Stimulated activated CD8-positive, alpha-beta memory T cell treated with anti-CD3 and anti-CD28 coated beads, Interleukin-2, amount 100 ng/mL, for 1 hour (primary cell): ENCODE data around the gene MRPS16.
"Not testable (repeated sequence)": the region's sequence is repeated elsewhere in the genome, so short reads cannot be mapped to it uniquely, and the experiment has no call there.

Source experiments
- DNase-seq, 2 donors: peaks; one replicate each; pipeline ENCODE4 v3.0.0-alpha.2; 2020; ENCODE audit warnings: low read depth in 2 of 2

Gene MRPS16

DNA sequence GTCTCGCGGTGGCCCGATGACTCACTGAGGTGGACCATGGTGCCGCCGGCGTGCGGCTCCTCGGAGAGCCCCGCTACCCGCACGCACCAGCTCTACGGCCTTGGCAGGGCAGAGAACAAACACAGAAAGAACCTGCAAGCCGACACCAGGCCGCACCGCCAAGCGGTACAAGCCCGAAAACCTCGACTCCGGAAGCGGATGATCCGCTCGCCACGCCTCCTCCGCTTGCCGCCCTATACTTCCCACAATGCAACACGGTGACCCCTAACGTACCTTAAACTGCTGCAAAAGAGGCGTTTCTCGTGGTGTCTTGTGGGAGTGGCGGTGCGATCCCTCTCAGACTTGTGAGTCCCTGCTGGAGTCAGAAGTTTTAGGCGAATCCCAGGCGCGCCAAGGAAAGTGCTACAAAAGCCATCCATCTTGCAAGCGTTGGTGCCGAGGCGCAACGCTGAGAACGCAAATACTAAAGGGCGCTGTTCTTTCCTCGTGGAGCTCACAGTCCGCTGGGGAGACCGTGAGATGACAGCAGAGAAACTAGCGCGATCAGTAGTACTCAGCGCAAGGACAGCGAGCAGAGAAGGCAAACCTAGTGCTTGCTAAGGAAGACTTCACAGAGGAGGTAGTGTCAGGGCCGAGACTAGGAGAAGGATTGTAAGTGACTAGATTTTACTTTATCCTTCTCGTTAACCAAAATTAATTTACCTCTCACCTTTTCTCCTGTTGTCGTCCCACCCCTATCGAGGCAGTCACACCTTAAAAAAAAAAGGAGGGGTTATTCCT lies at the start of gene MRPS16:
TSS of gene MRPS16 (minus strand) at position 200 of the 780 bp plus-strand sequence. CDS start at position 38, 162 bp downstream.
- DNase-seq = peak; percentile 81 to 84

DNA sequence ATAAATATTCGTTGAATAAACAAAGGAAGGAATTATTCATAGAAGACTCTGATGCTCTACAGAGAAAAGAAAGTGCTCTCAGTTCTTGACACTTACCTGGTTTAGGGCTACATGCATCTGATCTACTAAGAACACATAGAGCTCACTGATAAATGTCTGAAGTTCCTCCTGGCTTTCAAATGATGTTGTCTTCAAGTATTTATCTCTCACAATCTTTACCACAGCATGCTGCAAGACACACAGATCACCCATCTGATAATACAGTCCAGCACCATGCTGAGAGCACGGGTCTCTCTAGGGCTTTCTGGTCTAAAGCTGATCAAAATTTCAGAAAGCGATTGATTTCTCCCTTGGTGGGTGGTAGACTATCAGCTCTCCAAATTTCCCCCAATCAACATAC lies 44.5 kb upstream of the MRPS16 start:
- no peak for DNase-seq

DNA sequence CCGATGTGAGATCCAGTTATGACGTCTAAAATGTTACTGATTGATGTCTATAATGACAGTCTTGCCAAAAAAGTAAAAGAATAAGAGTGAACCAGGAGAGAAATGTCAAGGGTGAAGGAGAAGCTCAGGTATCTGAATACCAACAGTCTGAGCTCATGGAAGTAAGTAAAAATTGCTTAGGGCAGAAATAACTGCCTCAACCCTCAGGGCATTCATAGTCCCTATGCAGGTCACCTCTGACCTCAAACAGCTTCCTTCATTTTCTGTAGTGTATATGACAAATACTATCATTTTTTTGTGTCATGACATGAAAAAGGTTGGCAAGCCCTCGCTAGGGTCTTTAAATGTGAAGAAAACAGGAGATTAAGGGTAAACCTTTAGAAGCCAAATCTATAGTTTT lies 41.0 kb upstream of the MRPS16 start:
- DNase-seq = no peak

DNA sequence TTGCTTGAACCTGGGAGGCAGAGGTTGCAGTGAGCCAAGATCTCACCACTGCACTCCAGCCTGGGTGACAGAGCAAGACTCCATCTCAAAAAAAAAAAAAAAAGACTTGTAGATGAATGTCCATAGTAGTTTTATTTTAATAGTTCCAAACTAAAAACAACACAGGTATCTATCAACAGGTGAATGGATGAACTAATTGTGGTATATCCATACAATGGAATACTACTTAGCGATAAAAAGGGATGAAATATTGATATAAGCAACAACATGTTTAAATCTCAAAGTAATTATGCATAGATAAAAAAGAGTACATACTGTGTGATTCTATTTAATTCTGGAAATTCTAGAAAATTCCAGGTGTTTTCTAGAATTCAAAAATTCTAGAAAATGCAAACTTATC lies 37.5 kb upstream of the MRPS16 start:
- DNase-seq = no peak

GRCh38 chr10:73287441-73287840 lies 35.0 kb upstream of the MRPS16 start:
- DNase-seq = no peak

DNA sequence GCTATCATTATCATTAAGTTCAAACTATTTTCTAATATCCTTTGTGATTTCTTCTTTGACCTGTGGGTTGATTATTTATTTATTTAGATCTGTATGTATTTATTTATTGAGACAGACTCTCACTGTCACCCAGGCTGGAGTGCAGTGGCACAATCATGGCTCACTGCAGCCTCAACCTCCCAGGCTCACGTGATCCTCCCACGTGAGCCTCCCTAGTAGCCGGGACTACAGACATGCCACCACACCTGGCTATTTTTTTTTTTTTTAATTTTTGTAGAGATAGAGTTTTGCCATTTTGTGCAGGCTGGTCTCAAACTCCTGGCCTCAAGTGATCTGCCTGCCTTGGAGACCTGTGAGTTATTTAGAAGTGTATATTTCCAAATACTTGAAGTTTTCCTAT lies 28.7 kb upstream of the MRPS16 start:
- no peak for DNase-seq

DNA sequence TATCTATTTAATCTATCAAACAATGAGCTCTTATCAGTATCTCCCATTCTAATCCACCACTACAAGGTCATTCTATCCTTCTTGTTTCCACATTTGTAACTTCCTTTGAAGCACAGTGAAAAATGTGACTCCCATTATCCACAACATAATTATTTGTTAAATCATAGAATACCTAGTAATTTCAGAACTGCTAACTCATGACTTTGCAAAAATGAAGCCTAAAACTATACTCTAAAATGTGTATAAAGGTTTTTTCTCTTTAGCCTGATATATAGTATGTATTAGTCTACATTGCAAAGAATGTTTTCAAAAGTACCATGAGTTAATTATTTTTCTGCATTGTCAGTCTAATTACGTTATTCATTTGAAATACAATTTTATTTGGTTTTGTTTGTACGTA lies 12.0 kb upstream of the MRPS16 start:
- DNase-seq = no peak

DNA sequence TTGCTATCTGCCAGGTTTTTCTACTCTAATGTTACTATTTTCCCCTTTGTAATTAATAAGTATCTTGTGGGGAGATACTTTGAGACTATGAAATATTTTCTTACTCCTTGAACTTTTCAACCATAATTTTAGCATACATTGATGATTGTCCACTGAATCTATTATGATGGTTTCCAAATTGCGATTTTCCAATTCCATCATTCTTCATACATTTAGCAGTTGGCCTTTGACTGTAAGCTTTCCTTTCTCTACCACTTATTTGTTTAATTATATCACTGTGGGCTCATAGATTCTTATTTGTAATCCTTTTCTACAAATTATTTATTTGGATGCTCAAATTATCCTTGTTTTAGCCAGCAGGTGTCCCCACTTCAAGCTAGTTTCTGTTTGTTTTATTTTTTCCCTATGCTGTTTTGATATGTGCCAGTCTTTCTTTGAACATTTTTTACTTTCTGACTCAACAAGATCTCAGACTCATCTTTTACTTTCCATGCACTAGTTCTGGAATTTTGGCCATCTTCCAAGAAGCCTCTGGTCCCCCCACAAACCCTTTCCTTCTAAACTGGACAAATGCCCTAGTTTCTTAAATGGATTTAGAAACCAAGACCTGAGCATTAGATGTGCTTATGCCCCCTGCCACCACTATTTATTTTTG lies 11.4 kb upstream of the MRPS16 start:
- DNase-seq = no peak

- DNase-seq = no peak
These were observed 10.6 kb upstream of the MRPS16 start for GRCh38 chr10:73262880-73263555.

- no peak for DNase-seq
These were observed 9.8 kb upstream of the MRPS16 start for GRCh38 chr10:73262105-73262730.

DNA sequence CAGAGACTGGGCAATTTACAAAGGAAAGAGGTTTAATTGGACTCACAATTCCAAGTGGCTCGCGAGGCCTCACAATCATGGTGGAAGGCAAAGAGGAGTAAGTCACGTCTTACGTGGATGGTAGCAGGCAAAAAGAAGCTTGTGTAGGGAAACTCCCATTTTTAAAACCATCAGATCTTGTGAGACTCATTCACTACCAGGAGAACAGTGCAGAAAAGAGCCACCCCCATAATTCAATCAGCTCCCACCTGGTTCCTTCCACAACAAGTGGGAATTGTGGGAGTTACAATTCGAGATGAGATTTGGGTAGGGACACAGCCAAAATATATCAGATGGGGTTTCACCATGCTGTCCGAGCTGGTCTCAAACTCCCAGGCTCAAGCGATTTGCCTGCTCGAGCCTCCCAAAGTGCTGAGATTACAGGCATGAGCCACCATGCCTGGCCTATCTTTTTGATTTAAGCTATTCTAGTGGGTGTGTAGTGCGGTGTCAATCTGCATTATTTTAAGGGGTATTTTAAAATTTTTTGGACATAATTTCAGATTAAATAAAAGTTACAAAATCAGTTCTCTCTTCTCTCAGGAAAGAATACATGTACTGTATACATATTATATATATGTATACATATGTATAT lies 9.0 kb upstream of the MRPS16 start:
- DNase-seq = no peak

DNA sequence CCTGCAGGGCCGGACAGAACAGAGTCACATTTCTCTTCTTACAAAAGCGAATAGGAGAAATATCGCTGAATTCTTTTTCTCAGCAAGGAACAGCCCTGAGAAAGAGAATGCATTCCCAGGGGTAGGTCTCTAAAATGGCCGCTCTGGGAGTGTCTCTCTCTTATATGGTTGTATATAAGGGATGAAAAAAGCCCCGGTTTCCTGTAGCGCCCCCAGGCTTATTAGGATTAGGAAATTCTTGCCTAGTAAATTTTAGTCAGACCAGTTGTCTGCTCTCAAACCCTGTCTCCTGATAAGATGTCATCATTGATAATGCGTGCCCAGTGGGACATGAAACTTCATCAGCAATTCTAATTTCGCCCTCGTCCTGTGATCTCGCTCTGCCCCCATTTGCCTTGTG lies 6.2 kb upstream of the MRPS16 start:
- DNase-seq = not testable (repeated sequence)

DNA sequence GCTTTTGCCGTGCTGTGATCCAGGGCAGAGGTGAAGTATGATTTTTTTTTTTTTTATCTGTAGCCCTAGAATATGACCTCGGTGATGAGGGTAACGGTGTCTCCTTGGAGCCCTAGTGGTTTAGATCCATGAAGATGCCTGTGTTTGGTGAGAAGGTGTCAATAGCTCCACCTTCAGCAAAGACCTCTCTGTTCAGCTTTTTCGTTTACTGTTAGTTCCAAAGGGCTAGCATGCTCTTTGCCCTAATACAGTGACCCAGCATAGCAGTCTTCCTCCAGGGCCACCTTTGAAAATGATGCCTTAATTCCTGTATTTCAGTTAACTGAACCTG lies 746 bp upstream of the MRPS16 start:
- DNase-seq = no peak

GRCh38 chr10:73251683-73252444 lies 580 bp downstream of the MRPS16 start:
- DNase-seq = no peak

GRCh38 chr10:73248259-73248724 lies 4.2 kb downstream of the MRPS16 start:
- no peak for DNase-seq

DNA sequence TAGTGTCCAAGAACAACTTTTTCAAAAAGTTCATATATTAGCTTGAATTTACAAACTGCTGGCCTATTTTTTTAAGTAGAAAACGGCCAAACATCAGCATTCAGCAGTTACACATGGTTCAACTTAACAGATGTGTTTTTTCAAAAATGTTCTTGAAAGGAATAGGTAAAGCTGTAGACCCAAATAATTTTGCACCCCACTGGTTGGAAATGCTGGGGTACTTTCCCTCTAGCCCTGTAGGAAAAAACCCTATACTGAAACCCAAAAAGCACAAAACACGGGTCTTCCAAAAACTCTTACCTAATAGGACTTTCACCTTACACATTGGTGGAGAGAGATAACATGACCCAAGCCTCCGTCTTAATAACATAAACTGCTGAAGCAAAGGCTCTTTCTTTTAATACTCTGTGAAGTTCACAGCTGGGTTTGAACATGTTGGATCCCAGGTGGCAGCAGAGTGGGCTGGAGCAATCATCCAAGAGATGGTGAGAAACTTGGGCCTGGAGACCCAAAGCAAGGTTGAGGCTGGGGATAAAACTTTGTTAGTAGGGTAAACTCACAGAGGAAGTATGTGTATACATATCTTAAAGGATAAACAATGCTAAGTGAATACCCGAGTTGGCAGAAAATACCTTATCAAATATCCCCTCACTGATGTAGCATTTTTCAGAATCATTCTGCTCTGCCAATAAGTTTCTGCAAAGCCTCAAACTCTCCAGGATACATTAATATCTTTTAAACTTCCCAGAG lies 4.8 kb downstream of the MRPS16 start:
- no peak for DNase-seq

- DNase-seq = peak; percentile 95 to 97
These were observed 5.6 kb downstream of the MRPS16 start, which contains the start of gene DNAJC9 for GRCh38 chr10:73246646-73247508. DNAJC9 (minus strand) TSS chr10:73247255; CDS start chr10:73247189, 66 bp downstream.

DNA sequence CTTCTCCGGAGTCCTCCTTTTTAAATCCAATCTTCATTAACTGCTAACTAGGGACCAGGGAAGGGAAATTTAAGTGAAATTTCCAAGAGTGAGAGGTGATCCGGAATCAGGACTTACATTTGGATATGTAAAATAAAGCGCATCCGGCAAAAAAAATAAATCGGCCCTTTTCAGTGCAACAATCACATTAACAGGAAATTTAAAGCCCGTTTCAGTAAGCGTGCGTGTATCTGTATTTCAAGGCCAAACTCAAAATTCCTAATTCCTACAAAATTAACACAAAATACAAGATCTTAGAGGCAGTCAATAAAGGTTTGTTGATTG lies 6.2 kb downstream of the MRPS16 start:
- no peak for DNase-seq

DNA sequence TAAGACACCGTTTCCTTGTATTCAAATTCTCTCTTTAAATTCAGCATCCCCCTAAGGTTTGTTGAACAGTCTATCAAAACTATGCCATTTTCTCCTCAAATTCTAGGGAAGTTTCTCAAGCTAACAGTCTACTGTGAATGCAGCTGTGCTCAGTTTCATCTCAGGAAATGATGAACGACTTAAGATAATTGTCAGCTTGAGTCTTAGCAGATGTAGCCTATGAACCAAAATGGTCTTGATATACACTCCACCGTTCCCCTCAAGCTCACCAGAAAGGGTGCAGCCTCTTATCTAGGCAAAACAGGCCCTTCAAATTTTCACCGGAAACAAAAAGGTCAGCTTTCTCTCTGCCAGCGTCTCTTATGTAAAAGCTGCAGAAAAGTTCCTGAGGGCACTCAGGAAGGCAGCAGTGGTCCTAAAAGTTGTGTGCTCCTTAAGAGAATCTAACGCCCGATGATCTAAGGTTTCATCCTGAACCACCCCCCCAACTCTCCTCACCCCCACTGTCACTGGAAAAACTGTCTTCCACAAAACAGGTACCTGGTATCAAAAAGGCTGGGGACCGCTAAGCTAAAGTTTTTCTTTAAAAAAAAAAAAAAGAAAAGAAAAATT lies 7.5 kb downstream of the MRPS16 start:
- DNase-seq = no peak
